Kidney (tissue), 14 donors: ENCODE data around the gene CYBRD1. TPM values are rescaled to one million over a fixed set of nuclear protein-coding genes. Genes with fewer than 3 reads are reported as not detected.

Experiments
- DNase-seq, 5 donors: peaks; one replicate each; pipeline ENCODE4 v3.0.0-alpha.2; 2013 to 2020
- FAIRE-seq: peaks from 2 replicates; lab custom pipeline; 2012; peaks lifted over from hg19 to GRCh38; lab: Jason Lieb, UNC
- H3K27ac ChIP-seq, 2 donors: one replicate each; pipeline ENCODE4 v1.7.0; 2013; ENCODE audit warnings: low read depth in 2 of 2, low read length in 2 of 2, inconsistent platforms in 1 of 2
- H3K27me3 ChIP-seq: one replicate; pipeline ENCODE4 v1.7.1; 2013; ENCODE audit warnings: low read length, inconsistent platforms; ENCODE audit not compliant: control insufficient read depth, insufficient read depth
- H3K36me3 ChIP-seq, 3 donors: one replicate each; pipeline versions ENCODE4 v1.7.0 to v1.7.1; 2013; ENCODE audit warnings: low read length in 3 of 3, control low read depth in 1 of 3, inconsistent platforms in 1 of 3; ENCODE audit not compliant: insufficient read depth in 3 of 3, control insufficient read depth in 2 of 3
- H3K4me1 ChIP-seq, 3 donors: one replicate each; pipeline versions ENCODE4 v1.7.0 to v1.7.1; 2013; ENCODE audit warnings: low read length in 3 of 3, inconsistent platforms in 1 of 3, low read depth in 1 of 3; ENCODE audit not compliant: control insufficient read depth in 2 of 3, insufficient read depth in 2 of 3
- H3K4me3 ChIP-seq, 3 donors: one replicate each; pipeline versions ENCODE4 v1.7.0 to v1.8.1; 2013; ENCODE audit warnings: low read length in 3 of 3, control low read depth in 1 of 3, inconsistent platforms in 1 of 3
- H3K9ac ChIP-seq, 3 donors: one replicate each; pipeline versions ENCODE4 v1.7.0 to v1.7.1; 2013; ENCODE audit warnings: low read length in 3 of 3, control low read depth in 1 of 3, inconsistent platforms in 1 of 3
- H3K9me3 ChIP-seq, 3 donors: one replicate each; pipeline versions ENCODE4 v1.7.0 to v1.7.1; 2013; ENCODE audit warnings: low read length in 3 of 3, control low read depth in 1 of 3, inconsistent platforms in 1 of 3; ENCODE audit not compliant: control insufficient read depth in 2 of 3, insufficient read depth in 1 of 3
- intact Hi-C: fragments of 100-400 bp; cut with DNase I; formaldehyde crosslinking; loops from one replicate; pipeline ENCODE4 v1.11.1; 2022
- polyA plus RNA-seq: library from polyadenylated mRNA; stranded (reverse); fragments of 350-450 nt; fragmentation: Illumina TruSeq; extraction: RNeasy Lipid Tissue Mini Kit (QIAGEN cat#74804); gene quantifications from one replicate; pipeline ENCODE4 v1.2.3, GENCODE V29; 2014; ENCODE audit warnings: low read depth, low replicate concordance; ENCODE audit not compliant: insufficient read depth
- total RNA-seq: library from RNA; stranded (reverse); fragmentation: NEBNext Ultra II Directional; extraction: Animal tissue kit (Norgen Biotek cat#: 25700); gene quantifications from one replicate; pipeline ENCODE4 v1.2.1, GENCODE V29; 2021
- TF ChIP-seq, protein P1 (sequence below): IDR thresholded peaks from 3 replicates; pipeline ENCODE4 v1.5.1; 2012; ENCODE audit warnings: mild to moderate bottlenecking, moderate library complexity, borderline replicate concordance; ENCODE audit not compliant: insufficient read depth; ENCODE audit errors: extremely low read depth
- donor health status: control.
- donor health status: control.
- donor health status: control.
- donor health status: control.
- donor health status: control.
- donor health status: DM: yes; HTN: yes; CAD: no.
- donor health status: Normal renal cell carcinoma (clear cell type).

The CYBRD1 gene
- total and polyA plus RNA-seq, 2 donors from 2014 or later: 17.7 to 57.3 TPM

DNA sequence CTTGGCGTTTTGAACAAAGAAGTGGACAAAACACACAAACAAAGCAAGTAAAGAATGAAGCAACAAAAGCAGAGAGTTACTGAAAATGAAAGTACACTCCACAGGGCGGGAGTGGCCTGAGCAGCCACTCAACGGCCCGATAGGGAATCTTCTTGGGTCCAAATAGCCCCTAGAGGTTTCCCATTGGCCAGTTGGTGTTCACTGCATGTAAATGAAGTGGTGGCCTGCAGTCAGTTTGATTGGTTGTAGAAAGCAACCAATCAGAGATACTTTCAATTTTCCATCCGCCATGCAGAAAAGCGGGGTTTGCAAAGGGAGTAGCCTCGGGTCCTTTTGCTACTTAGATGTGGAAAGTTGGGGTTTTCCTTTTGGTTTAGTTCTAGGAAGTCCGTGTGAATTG, 31.6 kb downstream of the CYBRD1 start:
- Histone ChIP-seq H3K9me3 (no peaks in the 10 kb centered on the region), H3K4me3 (no peak overlapping the region), H3K36me3 (peaks cover 0 to 2% (median 0%) of the 10 kb centered on the region in 3 donors), H3K4me1 (no peaks in the 10 kb centered on the region), H3K27me3 (no peaks in the 10 kb centered on the region), H3K27ac (no peak overlapping the region), H3K9ac (no peak overlapping the region)
- DNase-seq: no peak
- intact Hi-C loops: no loop called here
- FAIRE-seq: no peak
- TF ChIP-seq, protein P1, sequence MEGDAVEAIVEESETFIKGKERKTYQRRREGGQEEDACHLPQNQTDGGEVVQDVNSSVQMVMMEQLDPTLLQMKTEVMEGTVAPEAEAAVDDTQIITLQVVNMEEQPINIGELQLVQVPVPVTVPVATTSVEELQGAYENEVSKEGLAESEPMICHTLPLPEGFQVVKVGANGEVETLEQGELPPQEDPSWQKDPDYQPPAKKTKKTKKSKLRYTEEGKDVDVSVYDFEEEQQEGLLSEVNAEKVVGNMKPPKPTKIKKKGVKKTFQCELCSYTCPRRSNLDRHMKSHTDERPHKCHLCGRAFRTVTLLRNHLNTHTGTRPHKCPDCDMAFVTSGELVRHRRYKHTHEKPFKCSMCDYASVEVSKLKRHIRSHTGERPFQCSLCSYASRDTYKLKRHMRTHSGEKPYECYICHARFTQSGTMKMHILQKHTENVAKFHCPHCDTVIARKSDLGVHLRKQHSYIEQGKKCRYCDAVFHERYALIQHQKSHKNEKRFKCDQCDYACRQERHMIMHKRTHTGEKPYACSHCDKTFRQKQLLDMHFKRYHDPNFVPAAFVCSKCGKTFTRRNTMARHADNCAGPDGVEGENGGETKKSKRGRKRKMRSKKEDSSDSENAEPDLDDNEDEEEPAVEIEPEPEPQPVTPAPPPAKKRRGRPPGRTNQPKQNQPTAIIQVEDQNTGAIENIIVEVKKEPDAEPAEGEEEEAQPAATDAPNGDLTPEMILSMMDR: no peak

DNA sequence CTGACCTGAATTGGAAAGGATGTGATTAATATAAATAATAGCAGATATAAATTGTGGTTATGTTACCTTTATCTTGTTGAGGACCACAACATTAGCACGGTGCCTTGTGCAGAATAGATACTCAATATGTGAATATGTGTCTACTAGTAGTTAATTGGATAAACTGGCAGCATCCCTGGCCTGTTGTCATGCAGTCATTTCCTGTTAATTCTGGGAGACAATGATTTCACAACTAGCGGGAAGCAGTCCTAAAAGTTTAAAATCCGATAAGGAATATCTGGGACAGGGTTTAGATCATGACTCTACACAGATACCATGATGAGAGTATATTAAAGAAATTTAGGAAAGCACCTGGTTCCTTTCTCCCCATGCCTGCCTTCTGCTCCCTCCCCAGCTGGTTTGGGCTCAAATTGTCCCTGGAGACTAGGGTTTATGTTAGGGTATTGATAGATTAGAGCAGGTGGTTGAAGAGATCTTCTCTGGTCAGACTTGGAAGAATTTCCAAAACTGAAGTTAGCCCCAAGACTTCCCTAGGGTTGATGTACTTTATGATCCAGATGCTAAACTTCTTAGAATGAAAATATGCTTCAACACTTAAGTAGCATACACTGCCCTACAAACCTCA, 32.8 kb downstream of the CYBRD1 start:
- Histone ChIP-seq H3K36me3 (peaks cover 0 to 2% (median 0%) of the 10 kb centered on the region in 3 donors), H3K9me3 (no peaks in the 10 kb centered on the region), H3K4me3 (no peak overlapping the region), H3K4me1 (no peaks in the 10 kb centered on the region), H3K27me3 (no peaks in the 10 kb centered on the region), H3K27ac (no peak overlapping the region), H3K9ac (no peak overlapping the region)
- TF ChIP-seq, protein P1: no peak
- intact Hi-C loops: no loop called here
- DNase-seq (no peak), FAIRE-seq (no peak)

DNA sequence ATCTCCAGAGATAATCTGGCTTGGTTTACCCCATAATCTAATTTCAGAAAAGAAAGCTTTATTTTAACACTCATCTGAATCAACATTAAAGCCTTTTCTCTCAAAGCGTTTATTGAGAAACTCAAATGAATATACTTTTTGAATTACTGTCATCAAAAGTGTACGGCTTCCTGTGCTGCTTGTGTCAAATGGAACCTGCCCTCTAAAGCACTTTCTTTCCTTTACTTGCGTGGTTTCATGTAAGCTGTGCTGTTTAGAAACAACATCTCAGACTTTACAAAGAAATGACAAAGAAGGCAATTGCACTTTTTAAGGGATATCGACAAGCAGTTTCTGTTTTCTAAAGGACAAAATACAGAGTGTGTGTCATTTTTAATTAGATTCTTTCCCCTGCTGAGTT, 35.1 kb downstream of the CYBRD1 start:
- no peak overlapping the region for H3K4me3 ChIP-seq
- no peaks in the 10 kb centered on the region for H3K4me1 ChIP-seq
- peaks cover 0 to 2% (median 0%) of the 10 kb centered on the region in 3 donors for H3K36me3 ChIP-seq
- H3K27ac ChIP-seq: no peak overlapping the region
- intact Hi-C loops: no loop called here
- H3K9me3 ChIP-seq: no peaks in the 10 kb centered on the region
- TF ChIP-seq, protein P1: no peak
- no peak for DNase-seq
- no peak overlapping the region for H3K9ac ChIP-seq
- no peaks in the 10 kb centered on the region for H3K27me3 ChIP-seq
- no peak for FAIRE-seq

DNA sequence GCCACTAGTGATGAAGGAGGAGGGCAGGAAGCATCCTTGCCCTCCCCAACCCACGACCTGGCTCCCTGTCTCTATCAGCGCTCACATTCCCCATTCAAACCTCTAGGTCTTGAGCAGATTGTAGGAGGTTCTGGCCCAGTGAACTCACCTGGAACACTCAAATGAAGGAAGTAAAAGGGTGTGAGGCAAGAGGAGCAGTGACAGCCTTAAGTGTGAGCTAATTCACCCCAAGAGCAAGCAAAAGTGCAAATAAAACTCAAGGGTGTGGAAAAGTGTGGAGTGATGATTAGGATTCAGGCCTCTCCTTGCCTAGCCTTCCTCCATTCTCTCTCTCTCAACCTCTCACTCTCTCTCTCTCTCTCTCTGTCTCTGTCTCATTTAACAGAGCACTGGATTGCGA, 41.0 kb downstream of the CYBRD1 start:
- intact Hi-C loops: no loop called here

More for the DNA sequence above, 41.0 kb downstream of the CYBRD1 start:
- no peak overlapping the region for H3K4me3 ChIP-seq
- FAIRE-seq (no peak), DNase-seq (no peak)
- no peaks in the 10 kb centered on the region for H3K27me3 ChIP-seq
- H3K9ac ChIP-seq: no peak overlapping the region
- no peak overlapping the region for H3K27ac ChIP-seq
- H3K9me3 ChIP-seq: no peaks in the 10 kb centered on the region
- no peaks in the 10 kb centered on the region for H3K4me1 ChIP-seq
- TF ChIP-seq, protein P1: no peak
- H3K36me3 ChIP-seq: no peaks in the 10 kb centered on the region
